H1 (cell line): ENCODE measurements around the gene SEPTIN1. TPM values are rescaled to one million over a fixed set of nuclear protein-coding genes. Genes with fewer than 3 reads are reported as not detected.

Experiments used
- CTCF ChIA-PET: fragments of 300-600 bp; sonication (Branson Sonifier 250); formaldehyde crosslinking; loops from one replicate; lab custom pipeline; 2021; ENCODE audit not compliant: partially characterized antibody; lab: Charles Lee
- POLR2A ChIA-PET: fragments of 300-600 bp; sonication (Branson Sonifier 250); formaldehyde crosslinking; loops from one replicate; lab custom pipeline; 2021; ENCODE audit warnings: inconsistent platforms; ENCODE audit not compliant: partially characterized antibody; lab: Charles Lee
- DNase-seq, 2 experiments: peaks; one replicate each; pipeline versions ENCODE4 v3.0.0 to v3.0.0-alpha.2; 2010 to 2022; ENCODE audit warnings: low spot score in 2 of 2, low read depth in 1 of 2, mixed read lengths in 1 of 2
- FAIRE-seq: peaks from 2 replicates; lab custom pipeline; 2011; peaks lifted over from hg19 to GRCh38; lab: Jason Lieb, UNC
- H2AFZ ChIP-seq: 2 replicates; pipeline ENCODE4 v1.8.1; 2012; ENCODE audit warnings: low read length, inconsistent platforms
- H2AK5ac ChIP-seq: 2 replicates; pipeline ENCODE4 v1.6.1; 2013; ENCODE audit warnings: low read depth, low read length
- H2BK120ac ChIP-seq: replicated peaks from 2 replicates; pipeline ENCODE3; 2013; ENCODE audit warnings: low read depth, low read length, inconsistent platforms
- H2BK12ac ChIP-seq: 2 replicates; pipeline ENCODE4 v1.6.1; 2013; ENCODE audit warnings: low read depth, low read length
- H2BK15ac ChIP-seq: 2 replicates; pipeline ENCODE4 v1.6.1; 2013; ENCODE audit warnings: low read length
- H2BK20ac ChIP-seq: 2 replicates; pipeline ENCODE4 v1.6.1; 2013; ENCODE audit warnings: low read length
- H2BK5ac ChIP-seq: 2 replicates; pipeline ENCODE4 v1.6.1; 2013; ENCODE audit warnings: low read depth, low read length
- H3K14ac ChIP-seq: 2 replicates; pipeline ENCODE4 v1.6.1; 2013; ENCODE audit warnings: inconsistent platforms; ENCODE audit not compliant: insufficient read length
- H3K18ac ChIP-seq: 2 replicates; pipeline ENCODE4 v1.6.1; 2013; ENCODE audit warnings: low read length; ENCODE audit errors: extremely low read depth
- H3K23ac ChIP-seq: 2 replicates; pipeline ENCODE4 v1.6.1; 2013; ENCODE audit warnings: inconsistent platforms; ENCODE audit not compliant: insufficient read length
- H3K23me2 ChIP-seq: 2 replicates; pipeline ENCODE4 v1.6.1; 2013; ENCODE audit warnings: low read depth, low read length
- H3K27ac ChIP-seq: 2 replicates; pipeline ENCODE4 v1.6.1; 2011; ENCODE audit warnings: low read depth, low read length, inconsistent platforms
- H3K27me3 ChIP-seq, 4 experiments: replicated peaks in 1 of 4; 1 replicate in 1 of 4; 2 replicates in 3 of 4; pipeline versions ENCODE4 v1.6.1 to v1.8.1; 2011 to 2013; ENCODE audit warnings: low read length in 3 of 4, mild to moderate bottlenecking in 3 of 4, inconsistent platforms in 2 of 4, mixed read lengths in 2 of 4, moderate library complexity in 1 of 4; ENCODE audit not compliant: control insufficient read depth in 3 of 4, insufficient read depth in 3 of 4; ENCODE audit errors: extremely low read depth in 1 of 4
- H3K36me3 ChIP-seq, 4 experiments: 2 replicates each; pipeline versions ENCODE4 v1.6.1 to v1.8.1; 2011 to 2013; ENCODE audit warnings: mild to moderate bottlenecking in 4 of 4, low read length in 3 of 4, moderate library complexity in 2 of 4, control low read depth in 1 of 4, inconsistent platforms in 1 of 4; ENCODE audit not compliant: insufficient read depth in 4 of 4, control insufficient read depth in 2 of 4
- H3K4ac ChIP-seq: replicated peaks from 2 replicates; pipeline ENCODE3; 2013; ENCODE audit warnings: low read length, low read depth, mixed read lengths, inconsistent platforms; ENCODE audit not compliant: insufficient read length
- H3K4me1 ChIP-seq, 4 experiments: replicated peaks in 1 of 4; 1 replicate in 1 of 4; 2 replicates in 3 of 4; pipeline versions ENCODE4 v1.6.1 to v1.8.1; 2011 to 2013; ENCODE audit warnings: low read length in 3 of 4, inconsistent platforms in 2 of 4, mixed read lengths in 1 of 4; ENCODE audit not compliant: insufficient read depth in 4 of 4, control insufficient read depth in 3 of 4
- H3K4me2 ChIP-seq, 2 experiments: 2 replicates each; pipeline versions ENCODE4 v1.6.1 to v1.8.1; 2011 to 2013; ENCODE audit warnings: low read depth in 2 of 2, low read length in 2 of 2, control low read depth in 1 of 2, inconsistent platforms in 1 of 2, mild to moderate bottlenecking in 1 of 2; ENCODE audit not compliant: insufficient read depth in 1 of 2
- H3K4me3 ChIP-seq, 4 experiments: fragments of 200-600, 300-600 bp in 1 of 4; sonication (generic), shearing (Covaris generic), sonication (Bioruptor Twin) in 1 of 4; 2 replicates each; pipeline versions ENCODE4 v1.5.1 to v1.8.1; 2011 to 2016; ENCODE audit warnings: low read length in 4 of 4, low read depth in 3 of 4, control low read depth in 2 of 4, inconsistent platforms in 2 of 4, mild to moderate bottlenecking in 2 of 4, mixed read lengths in 1 of 4, moderate library complexity in 1 of 4; ENCODE audit not compliant: insufficient read depth in 2 of 4; ENCODE audit errors: extremely low read depth in 1 of 4
- H3K56ac ChIP-seq: replicated peaks from 2 replicates; pipeline ENCODE3; 2013; ENCODE audit warnings: low read depth, mild to moderate bottlenecking, mixed read lengths, low read length, inconsistent platforms; ENCODE audit not compliant: insufficient read length
- H3K79me1 ChIP-seq: 2 replicates; pipeline ENCODE4 v1.6.1; 2013; ENCODE audit warnings: low read depth, low read length, control low read depth
- H3K79me2 ChIP-seq, 2 experiments: 2 replicates each; pipeline versions ENCODE4 v1.6.1 to v1.8.1; 2012 to 2013; ENCODE audit warnings: low read length in 2 of 2, mild to moderate bottlenecking in 2 of 2, inconsistent platforms in 1 of 2; ENCODE audit not compliant: insufficient read depth in 2 of 2, control insufficient read depth in 1 of 2
- H3K9ac ChIP-seq, 4 experiments: replicated peaks in 1 of 4; 1 replicate in 1 of 4; 2 replicates in 3 of 4; pipeline versions ENCODE4 v1.6.1 to v1.8.1; 2011 to 2013; ENCODE audit warnings: low read depth in 3 of 4, low read length in 3 of 4, control low read depth in 2 of 4, mild to moderate bottlenecking in 2 of 4, moderate library complexity in 2 of 4, inconsistent platforms in 1 of 4; ENCODE audit errors: extremely low read depth in 1 of 4
- H3K9me3 ChIP-seq, 2 experiments: 2 replicates each; pipeline versions ENCODE4 v1.6.1 to v1.8.1; 2012 to 2013; ENCODE audit warnings: mild to moderate bottlenecking in 2 of 2, moderate library complexity in 2 of 2, control low read depth in 1 of 2, inconsistent platforms in 1 of 2, low read depth in 1 of 2, low read length in 1 of 2, mixed read lengths in 1 of 2; ENCODE audit not compliant: insufficient read depth in 2 of 2
- H4K20me1 ChIP-seq, 2 experiments: replicated peaks in 1 of 2; 2 replicates each; pipeline versions ENCODE3 to v1.8.1; 2011 to 2013; ENCODE audit warnings: inconsistent platforms in 2 of 2, low read length in 2 of 2, mild to moderate bottlenecking in 1 of 2; ENCODE audit not compliant: insufficient read depth in 2 of 2, control insufficient read depth in 1 of 2
- H4K5ac ChIP-seq: 2 replicates; pipeline ENCODE4 v1.6.1; 2013; ENCODE audit warnings: low read length, low read depth, mixed read lengths, inconsistent platforms; ENCODE audit not compliant: insufficient read length
- H4K8ac ChIP-seq: 2 replicates; pipeline ENCODE4 v1.8.0; 2013; ENCODE audit warnings: mild to moderate bottlenecking, moderate library complexity, low read length, inconsistent platforms; ENCODE audit not compliant: insufficient read depth; ENCODE audit errors: extremely low read depth
- H4K91ac ChIP-seq: replicated peaks from 2 replicates; pipeline ENCODE3; 2013; ENCODE audit warnings: low read length, mixed read lengths, inconsistent platforms; ENCODE audit not compliant: insufficient read length
- ASH2L ChIP-seq: fragments of 200-600, 300-600 bp; sonication (generic); IDR thresholded peaks from one replicate; pipeline ENCODE4 v1.7.1; 2017; ENCODE audit warnings: low read length
- BACH1 ChIP-seq: IDR thresholded peaks from 2 replicates; pipeline ENCODE4 v1.6.1; 2012; ENCODE audit warnings: low read length, improper control_type of control experiment
- CHD2 ChIP-seq: IDR thresholded peaks from 2 replicates; pipeline ENCODE4 v1.6.1; 2012; ENCODE audit warnings: low read length, improper control_type of control experiment
- EZH2 ChIP-seq: fragments of 200-600 bp; sonication (generic); IDR thresholded peaks from 2 replicates; pipeline ENCODE4 v1.7.1; 2012; ENCODE audit warnings: low read depth, mild to moderate bottlenecking, moderate library complexity, low read length, inconsistent platforms; ENCODE audit not compliant: severe bottlenecking
- SIX5 ChIP-seq: IDR thresholded peaks from 2 replicates; pipeline ENCODE4 v1.6.1; 2011; ENCODE audit warnings: mild to moderate bottlenecking, low read depth, low read length
- WGBS, 2 experiments: shearing (Covaris generic) in 1 of 2; methylation state at CpG; one replicate each; pipeline versions ENCODE4 v1.1.6 to v1.1.7; 2013 to 2015; ENCODE audit warnings: low lambda C conversion rate in 2 of 2, mixed read lengths in 2 of 2, inconsistent platforms in 1 of 2, low coverage in 1 of 2, missing lambda C conversion rate in 1 of 2; ENCODE audit not compliant: insufficient replicate concordance in 2 of 2, insufficient coverage in 1 of 2, insufficient read length in 1 of 2; ENCODE audit errors: extremely low coverage in 1 of 2, missing lambda C conversion rate in 1 of 2; 5-methylcytosine and 5-hydroxymethylcytosine counted together
- polyA plus RNA-seq, 7 experiments: library from polyadenylated mRNA; depleted of rRNA in 3 of 7; stranded (reverse) in 5 of 7; unstranded in 2 of 7; fragments of >200 nt in 5 of 7; fragments of 200-250 nt in 2 of 7; gene quantifications; 1 replicate in 5 of 7; 2 replicates in 1 of 7; 4 replicates in 1 of 7; pipeline versions ENCODE4 v1.2.1 to v1.2.3, GENCODE V29; 2011 to 2013; ENCODE audit warnings: missing spikeins in 2 of 7, mixed read lengths in 2 of 7
- total RNA-seq: library from RNA; stranded (reverse); fragmentation: NEBNext Ultra II Directional; extraction: Animal tissue kit (Norgen Biotek cat#: 25700); gene quantifications from 2 replicates; pipeline ENCODE4 v1.2.1, GENCODE V29; 2021
- TF ChIP-seq, protein P1 (sequence below), 3 experiments: IDR thresholded peaks; 1 replicate in 2 of 3; 2 replicates in 1 of 3; pipeline versions ENCODE4 v1.5.1 to v1.6.1; 2011; ENCODE audit warnings: low read length in 3 of 3, mild to moderate bottlenecking in 3 of 3, inconsistent platforms in 2 of 3, low read depth in 1 of 3, moderate library complexity in 1 of 3; ENCODE audit not compliant: insufficient read depth in 1 of 3; ENCODE audit errors: control extremely low read depth in 1 of 3

The SEPTIN1 gene
- total and polyA plus RNA-seq, 2 of the 8 experiments (the other 6 are each of a cell fraction or from before 2014, with no cell fraction given) = 0.24 to 1.4 TPM

DNA sequence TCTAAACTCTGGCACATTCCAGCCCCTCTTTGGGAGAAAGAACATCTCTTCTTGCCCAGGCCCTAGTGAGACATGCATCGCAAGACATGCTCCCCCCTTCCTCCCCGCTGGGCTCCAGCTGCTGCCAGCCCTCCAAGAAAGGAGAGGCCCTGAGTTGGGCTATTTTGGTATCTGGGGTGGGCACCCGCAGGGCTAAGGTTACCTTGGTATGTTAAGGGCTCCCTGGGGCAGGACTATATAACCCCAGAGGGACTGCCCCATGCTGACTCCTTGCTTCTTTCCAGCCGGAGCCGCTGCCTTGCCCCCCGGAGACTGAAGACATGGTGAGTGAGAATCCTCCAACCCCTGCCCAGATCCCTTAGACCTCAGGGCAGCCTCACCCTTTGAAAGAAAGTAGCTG is 7.8 kb downstream of the SEPTIN1 start, which contains the start of gene MYL11:
TSS of gene MYL11 (plus strand) at position 265 of the 400 bp plus-strand sequence. CDS start at position 321, 56 bp downstream.
- POLR2A ChIA-PET = interaction anchor here (0.8 to 13.6 kb wide), 2 partner anchors 22 to 44 kb away, joined by 3 to 151 read pairs; partner anchors contain the start of gene ZNF48
- no peak within 1 kb of the TSS for H3K27ac ChIP-seq
- peak within 1 kb of the TSS; percentile 40; the same call in 1 of the 2 replicates for H4K8ac ChIP-seq
- H3K4me3 ChIP-seq = no peak within 1 kb of the TSS
- H3K4ac ChIP-seq = no peak within 1 kb of the TSS
- H2AFZ ChIP-seq = no peak within 1 kb of the TSS
- H3K18ac ChIP-seq = no peak within 1 kb of the TSS
- H3K4me2 ChIP-seq = no peak within 1 kb of the TSS; a peak in 1 of 4 replicates
- no peaks in the 10 kb centered on the region for H3K9me3 ChIP-seq
- CTCF ChIA-PET = interaction anchor here (0.6 kb wide), 1 partner anchor 33 kb away, joined by 3 read pairs; the partner anchor contains the start of gene ZNF771
- no peak within 1 kb of the TSS for H2AK5ac ChIP-seq
- 0 out of 2 replicates have a peak within 1 kb of the TSS, but pooled peaks have one; percentile 9 for H2BK12ac ChIP-seq
- H3K36me3 ChIP-seq = no peaks in the 10 kb centered on the region
- H4K20me1 ChIP-seq = no peaks in the 10 kb centered on the region
- H4K91ac ChIP-seq = no peak within 1 kb of the TSS
- peaks cover 0 to 9% (median 8%) of the 10 kb centered on the region in 4 experiments; a peak in 5 of 7 replicates for H3K4me1 ChIP-seq
- FAIRE-seq = no peak
- no peak within 1 kb of the TSS for H3K56ac ChIP-seq
- H3K23ac ChIP-seq = no peak within 1 kb of the TSS
- H4K5ac ChIP-seq = no peak within 1 kb of the TSS
- H3K14ac ChIP-seq = no peak within 1 kb of the TSS
- TF ChIP-seq EZH2 (no peak), BACH1 (no peak), SIX5 (no peak), CHD2 (no peak), ASH2L (no peak)
- TF ChIP-seq, protein P1, sequence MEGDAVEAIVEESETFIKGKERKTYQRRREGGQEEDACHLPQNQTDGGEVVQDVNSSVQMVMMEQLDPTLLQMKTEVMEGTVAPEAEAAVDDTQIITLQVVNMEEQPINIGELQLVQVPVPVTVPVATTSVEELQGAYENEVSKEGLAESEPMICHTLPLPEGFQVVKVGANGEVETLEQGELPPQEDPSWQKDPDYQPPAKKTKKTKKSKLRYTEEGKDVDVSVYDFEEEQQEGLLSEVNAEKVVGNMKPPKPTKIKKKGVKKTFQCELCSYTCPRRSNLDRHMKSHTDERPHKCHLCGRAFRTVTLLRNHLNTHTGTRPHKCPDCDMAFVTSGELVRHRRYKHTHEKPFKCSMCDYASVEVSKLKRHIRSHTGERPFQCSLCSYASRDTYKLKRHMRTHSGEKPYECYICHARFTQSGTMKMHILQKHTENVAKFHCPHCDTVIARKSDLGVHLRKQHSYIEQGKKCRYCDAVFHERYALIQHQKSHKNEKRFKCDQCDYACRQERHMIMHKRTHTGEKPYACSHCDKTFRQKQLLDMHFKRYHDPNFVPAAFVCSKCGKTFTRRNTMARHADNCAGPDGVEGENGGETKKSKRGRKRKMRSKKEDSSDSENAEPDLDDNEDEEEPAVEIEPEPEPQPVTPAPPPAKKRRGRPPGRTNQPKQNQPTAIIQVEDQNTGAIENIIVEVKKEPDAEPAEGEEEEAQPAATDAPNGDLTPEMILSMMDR (IDR thresholded peaks at IDR 0.05; ENCODE audit: control extremely low read depth in 1 of 3, insufficient read depth in 1 of 3, low read depth in 1 of 3, low read length in 3 of 3) = no peak
- H2BK5ac ChIP-seq = no peak within 1 kb of the TSS
- 86% methylated on average over 5 of the region's 6 CpGs; no CpG with 5 or more reads in 1 of the 2 experiments for WGBS, 2 experiments
- H3K27me3 ChIP-seq = no peaks in the 10 kb centered on the region
- no peak within 1 kb of the TSS for H2BK120ac ChIP-seq
- no peak for DNase-seq
- no peak within 1 kb of the TSS; a peak in 1 of 7 replicates for H3K9ac ChIP-seq
- no peak within 1 kb of the TSS for H2BK20ac ChIP-seq
- H3K23me2 ChIP-seq = peaks cover 11% of the 10 kb centered on the region
- no peaks in the 10 kb centered on the region for H3K79me2 ChIP-seq
- no peaks in the 10 kb centered on the region for H3K79me1 ChIP-seq
- H2BK15ac ChIP-seq = no peak within 1 kb of the TSS
